K562 (cell line): ENCODE results near the gene MMP17. TPM values are rescaled to one million over a fixed set of nuclear protein-coding genes. Genes with fewer than 3 reads are reported as not detected.

Experiments used
- ATF7 ChIP-seq: fragments of 450-650 bp; IDR thresholded peaks from 2 replicates; pipeline ENCODE4 v1.7.1; 2014; ENCODE audit warnings: mild to moderate bottlenecking, moderate library complexity
- JUN ChIP-seq, 2 experiments: sonication (generic) in 1 of 2; formaldehyde crosslinking in 1 of 2; IDR thresholded peaks; 2 replicates each; pipeline versions ENCODE4 v1.6.1 to v1.8.0; 2012 to 2022; ENCODE audit warnings: borderline replicate concordance in 2 of 2, mild to moderate bottlenecking in 2 of 2, improper control_type of control experiment in 1 of 2, low read depth in 1 of 2, low read length in 1 of 2, missing genetic modification reagents in 1 of 2
- PTBP1 ChIP-seq: fragments of 200-400 bp; formaldehyde crosslinking; IDR thresholded peaks from 2 replicates; pipeline ENCODE4 v1.6.1; 2017; ENCODE audit warnings: low read depth, low read length
- polyA plus RNA-seq, 8 experiments: library from polyadenylated mRNA; depleted of rRNA in 4 of 8; stranded (reverse) in 5 of 8; unstranded in 3 of 8; fragments of >200 nt; fragmentation: Nextera tagmentation in 2 of 8; fragmentation: Illumina TruSeq in 1 of 8; extraction: Ambion mirVana in 2 of 8; extraction: Trizol in 1 of 8; gene quantifications; 2 replicates each; pipeline versions ENCODE4 v1.2.1 to v1.2.3, GENCODE V29; 2011 to 2014; ENCODE audit warnings: inconsistent platforms in 1 of 8, missing spikeins in 1 of 8
- total RNA-seq, 7 experiments: library from RNA; depleted of rRNA in 6 of 7; stranded (reverse); fragments of >200 nt in 6 of 7; fragmentation: Illumina TruSeq in 2 of 7; extraction: Trizol in 2 of 7; gene quantifications; 2 replicates each; pipeline versions ENCODE4 v1.2.1 to v1.2.3, GENCODE V29; 2011 to 2021; ENCODE audit warnings: low replicate concordance in 1 of 7
- TF ChIP-seq, protein P1 (sequence below), 2 experiments: fragments of 450-650 bp; formaldehyde crosslinking in 1 of 2; IDR thresholded peaks; 2 replicates each; pipeline versions ENCODE4 v1.4.0 to v1.6.1; 2014 to 2020; ENCODE audit warnings: mild to moderate bottlenecking in 2 of 2, borderline replicate concordance in 1 of 2, low read depth in 1 of 2
- TF ChIP-seq, protein P2 (sequence below), 2 experiments: fragments of 450-650 bp in 1 of 2; sonication (generic) in 1 of 2; formaldehyde crosslinking in 1 of 2; IDR thresholded peaks in 1 of 2; conservative IDR thresholded peaks in 1 of 2; 2 replicates each; pipeline versions ENCODE4 v1.6.1 to v1.8.1; 2016 to 2023; ENCODE audit warnings: mild to moderate bottlenecking in 2 of 2, moderate library complexity in 2 of 2, inconsistent platforms in 1 of 2, missing genetic modification reagents in 1 of 2

The MMP17 gene
- total and polyA plus RNA-seq, 9 of the 15 experiments (the other 6 are each of a cell fraction or from before 2014, with no cell fraction given) = 1.1 to 21.2 (median 17.1) TPM; not detected in 2

DNA sequence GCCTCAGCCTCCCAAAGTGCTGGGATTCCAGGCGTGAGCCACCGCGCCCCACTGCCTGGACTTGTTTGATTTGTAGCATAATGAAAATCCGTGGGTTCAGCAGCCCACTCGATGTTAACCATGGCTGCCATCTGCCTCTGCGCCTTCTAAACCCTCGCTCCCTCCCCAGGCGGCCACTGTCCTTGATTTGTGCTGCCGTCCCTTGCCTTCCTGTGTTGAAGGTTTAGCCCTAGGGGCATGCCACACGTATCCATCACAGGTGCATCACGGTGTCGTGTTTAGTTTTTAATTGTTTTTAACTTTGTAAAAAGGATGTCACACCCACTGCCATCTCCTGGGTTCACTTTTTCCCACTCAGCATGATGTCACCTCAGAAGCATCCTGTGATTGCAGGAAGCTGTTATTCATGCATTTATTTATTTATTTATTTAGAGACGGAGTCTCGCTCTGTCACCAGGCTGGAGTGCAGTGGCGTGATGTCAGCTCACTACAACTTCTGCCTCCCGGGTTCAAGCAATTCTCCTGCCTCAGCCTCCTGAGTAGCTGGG lies 41.8 kb downstream of the MMP17 start (continued):
- TF ChIP-seq, protein P1, sequence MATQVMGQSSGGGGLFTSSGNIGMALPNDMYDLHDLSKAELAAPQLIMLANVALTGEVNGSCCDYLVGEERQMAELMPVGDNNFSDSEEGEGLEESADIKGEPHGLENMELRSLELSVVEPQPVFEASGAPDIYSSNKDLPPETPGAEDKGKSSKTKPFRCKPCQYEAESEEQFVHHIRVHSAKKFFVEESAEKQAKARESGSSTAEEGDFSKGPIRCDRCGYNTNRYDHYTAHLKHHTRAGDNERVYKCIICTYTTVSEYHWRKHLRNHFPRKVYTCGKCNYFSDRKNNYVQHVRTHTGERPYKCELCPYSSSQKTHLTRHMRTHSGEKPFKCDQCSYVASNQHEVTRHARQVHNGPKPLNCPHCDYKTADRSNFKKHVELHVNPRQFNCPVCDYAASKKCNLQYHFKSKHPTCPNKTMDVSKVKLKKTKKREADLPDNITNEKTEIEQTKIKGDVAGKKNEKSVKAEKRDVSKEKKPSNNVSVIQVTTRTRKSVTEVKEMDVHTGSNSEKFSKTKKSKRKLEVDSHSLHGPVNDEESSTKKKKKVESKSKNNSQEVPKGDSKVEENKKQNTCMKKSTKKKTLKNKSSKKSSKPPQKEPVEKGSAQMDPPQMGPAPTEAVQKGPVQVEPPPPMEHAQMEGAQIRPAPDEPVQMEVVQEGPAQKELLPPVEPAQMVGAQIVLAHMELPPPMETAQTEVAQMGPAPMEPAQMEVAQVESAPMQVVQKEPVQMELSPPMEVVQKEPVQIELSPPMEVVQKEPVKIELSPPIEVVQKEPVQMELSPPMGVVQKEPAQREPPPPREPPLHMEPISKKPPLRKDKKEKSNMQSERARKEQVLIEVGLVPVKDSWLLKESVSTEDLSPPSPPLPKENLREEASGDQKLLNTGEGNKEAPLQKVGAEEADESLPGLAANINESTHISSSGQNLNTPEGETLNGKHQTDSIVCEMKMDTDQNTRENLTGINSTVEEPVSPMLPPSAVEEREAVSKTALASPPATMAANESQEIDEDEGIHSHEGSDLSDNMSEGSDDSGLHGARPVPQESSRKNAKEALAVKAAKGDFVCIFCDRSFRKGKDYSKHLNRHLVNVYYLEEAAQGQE (IDR thresholded peaks at IDR 0.05; ENCODE audit: borderline replicate concordance) = no peak
- TF ChIP-seq, protein P1 (CRISPR knock-in tag; IDR thresholded peaks at IDR 0.05; ENCODE audit: low read depth) = no peak
- TF ChIP-seq, protein P2, sequence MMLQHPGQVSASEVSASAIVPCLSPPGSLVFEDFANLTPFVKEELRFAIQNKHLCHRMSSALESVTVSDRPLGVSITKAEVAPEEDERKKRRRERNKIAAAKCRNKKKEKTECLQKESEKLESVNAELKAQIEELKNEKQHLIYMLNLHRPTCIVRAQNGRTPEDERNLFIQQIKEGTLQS (IDR thresholded peaks at IDR 0.05) = peak; percentile 90
- TF ChIP-seq, protein P2 (CRISPR knock-in tag; conservative IDR thresholded peaks at IDR 0.05) = no peak
- peak; percentile 31; the same call in 1 of the 2 replicates for TF ChIP-seq JUN (IDR thresholded peaks at IDR 0.05; ENCODE audit: borderline replicate concordance, low read depth, low read length)
- no peak for TF ChIP-seq JUN (CRISPR knock-in tag; IDR thresholded peaks at IDR 0.05; ENCODE audit: borderline replicate concordance)
- peak; percentile 65; the same call in 1 of the 2 replicates for TF ChIP-seq ATF7
- TF ChIP-seq PTBP1 = no peak
